ENCODE data around the gene TBX1. TPM values are rescaled to one million over a fixed set of nuclear protein-coding genes. Genes with fewer than 3 reads are reported as not detected.
A peak's percentile ranks its signal among the peaks of the same experiment; 100 is the strongest.

Gene TBX1
- total RNA-seq, 1 donor from 2014 or later: 13.5 TPM

DNA sequence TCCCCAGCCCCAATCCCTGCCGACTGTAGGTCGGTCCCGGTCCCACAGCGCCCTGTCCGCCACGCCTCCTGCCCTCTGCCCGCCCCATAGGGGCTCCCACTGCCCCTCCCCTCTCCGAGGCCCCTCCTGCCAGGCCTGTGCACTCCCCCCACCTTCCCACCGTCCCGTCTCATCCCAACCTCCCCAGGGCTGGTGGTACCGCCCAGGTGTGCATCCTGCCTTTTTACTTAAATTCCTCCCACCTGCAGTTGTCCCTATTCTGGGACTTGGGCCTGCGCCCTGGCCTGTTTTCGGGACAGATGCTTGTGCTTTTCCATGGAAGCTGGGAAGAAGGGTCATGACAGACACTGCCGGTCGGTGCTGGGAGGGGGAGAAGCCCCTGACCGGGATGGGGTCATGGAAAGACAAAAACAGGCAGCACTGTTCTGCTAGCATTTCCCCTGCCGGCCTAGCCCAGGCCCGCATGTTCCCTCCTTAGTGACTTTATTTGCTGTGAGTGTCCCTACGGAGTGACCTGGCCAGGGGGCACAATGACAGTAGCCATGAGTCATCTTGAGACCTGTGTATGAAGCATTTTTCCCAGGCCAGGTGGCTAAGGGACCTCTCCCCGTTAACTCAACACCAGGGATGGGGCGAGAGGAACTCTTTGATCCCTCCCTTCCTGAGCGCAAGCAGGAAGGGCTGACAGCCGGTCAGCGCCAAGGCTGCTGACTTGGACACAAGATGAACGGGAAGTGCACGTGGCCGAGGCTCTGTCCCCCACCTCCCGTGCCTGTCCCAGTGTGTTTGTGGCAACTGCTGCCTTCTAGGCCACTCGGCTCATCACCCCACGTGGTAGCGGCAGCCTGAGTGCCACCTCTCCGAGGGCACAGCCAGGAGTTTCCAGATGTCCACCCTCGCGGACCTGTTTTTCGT is 7.1 kb downstream of the TBX1 start:
- DNase-seq: no peak
- Histone ChIP-seq H3K36me3 (no peaks in the 10 kb centered on the region), H3K9me3 (no peaks in the 10 kb centered on the region), H3K4me3 (peak overlapping the region; percentile 44), H3K4me1 (peaks cover 20% of the 10 kb centered on the region), H3K27ac (no peak overlapping the region), H3K27me3 (ENCODE audit: low read depth) (peaks cover 98% of the 10 kb centered on the region)
- TF ChIP-seq, protein P1, sequence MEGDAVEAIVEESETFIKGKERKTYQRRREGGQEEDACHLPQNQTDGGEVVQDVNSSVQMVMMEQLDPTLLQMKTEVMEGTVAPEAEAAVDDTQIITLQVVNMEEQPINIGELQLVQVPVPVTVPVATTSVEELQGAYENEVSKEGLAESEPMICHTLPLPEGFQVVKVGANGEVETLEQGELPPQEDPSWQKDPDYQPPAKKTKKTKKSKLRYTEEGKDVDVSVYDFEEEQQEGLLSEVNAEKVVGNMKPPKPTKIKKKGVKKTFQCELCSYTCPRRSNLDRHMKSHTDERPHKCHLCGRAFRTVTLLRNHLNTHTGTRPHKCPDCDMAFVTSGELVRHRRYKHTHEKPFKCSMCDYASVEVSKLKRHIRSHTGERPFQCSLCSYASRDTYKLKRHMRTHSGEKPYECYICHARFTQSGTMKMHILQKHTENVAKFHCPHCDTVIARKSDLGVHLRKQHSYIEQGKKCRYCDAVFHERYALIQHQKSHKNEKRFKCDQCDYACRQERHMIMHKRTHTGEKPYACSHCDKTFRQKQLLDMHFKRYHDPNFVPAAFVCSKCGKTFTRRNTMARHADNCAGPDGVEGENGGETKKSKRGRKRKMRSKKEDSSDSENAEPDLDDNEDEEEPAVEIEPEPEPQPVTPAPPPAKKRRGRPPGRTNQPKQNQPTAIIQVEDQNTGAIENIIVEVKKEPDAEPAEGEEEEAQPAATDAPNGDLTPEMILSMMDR (IDR thresholded peaks at IDR 0.05): no peak
- intact Hi-C loops (cut with DNase I): no loop called here
- ATAC-seq: peak; percentile 8 to 17

DNA sequence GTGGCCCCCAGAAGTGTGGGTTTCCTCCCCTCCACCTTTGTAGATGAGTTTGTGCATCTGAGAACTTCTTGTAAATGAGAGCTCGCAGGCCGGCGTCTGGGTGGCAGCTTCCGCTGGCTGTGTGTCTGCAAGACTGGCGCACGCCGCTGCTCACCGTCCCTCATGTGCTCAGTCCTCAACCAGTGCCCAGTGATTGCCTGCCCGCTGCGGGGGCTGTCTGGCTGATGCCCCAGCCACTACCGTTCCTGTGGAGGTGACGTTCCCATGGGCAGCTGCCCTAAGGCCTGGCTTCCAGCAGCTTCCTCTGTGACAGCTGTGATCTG is 8.8 kb downstream of the TBX1 start:
- H3K27me3 ChIP-seq (ENCODE audit: low read depth): peaks cover 93% of the 10 kb centered on the region
- H3K4me1 ChIP-seq: peaks cover 20% of the 10 kb centered on the region
- TF ChIP-seq, protein P1 (IDR thresholded peaks at IDR 0.05): no peak
- no peak overlapping the region for H3K4me3 ChIP-seq
- peak; percentile 45 for DNase-seq
- intact Hi-C loops (cut with DNase I): no loop called here
- ATAC-seq: no peak
- no peak overlapping the region for H3K27ac ChIP-seq
- no peaks in the 10 kb centered on the region for H3K9me3 ChIP-seq
- no peaks in the 10 kb centered on the region for H3K36me3 ChIP-seq

DNA sequence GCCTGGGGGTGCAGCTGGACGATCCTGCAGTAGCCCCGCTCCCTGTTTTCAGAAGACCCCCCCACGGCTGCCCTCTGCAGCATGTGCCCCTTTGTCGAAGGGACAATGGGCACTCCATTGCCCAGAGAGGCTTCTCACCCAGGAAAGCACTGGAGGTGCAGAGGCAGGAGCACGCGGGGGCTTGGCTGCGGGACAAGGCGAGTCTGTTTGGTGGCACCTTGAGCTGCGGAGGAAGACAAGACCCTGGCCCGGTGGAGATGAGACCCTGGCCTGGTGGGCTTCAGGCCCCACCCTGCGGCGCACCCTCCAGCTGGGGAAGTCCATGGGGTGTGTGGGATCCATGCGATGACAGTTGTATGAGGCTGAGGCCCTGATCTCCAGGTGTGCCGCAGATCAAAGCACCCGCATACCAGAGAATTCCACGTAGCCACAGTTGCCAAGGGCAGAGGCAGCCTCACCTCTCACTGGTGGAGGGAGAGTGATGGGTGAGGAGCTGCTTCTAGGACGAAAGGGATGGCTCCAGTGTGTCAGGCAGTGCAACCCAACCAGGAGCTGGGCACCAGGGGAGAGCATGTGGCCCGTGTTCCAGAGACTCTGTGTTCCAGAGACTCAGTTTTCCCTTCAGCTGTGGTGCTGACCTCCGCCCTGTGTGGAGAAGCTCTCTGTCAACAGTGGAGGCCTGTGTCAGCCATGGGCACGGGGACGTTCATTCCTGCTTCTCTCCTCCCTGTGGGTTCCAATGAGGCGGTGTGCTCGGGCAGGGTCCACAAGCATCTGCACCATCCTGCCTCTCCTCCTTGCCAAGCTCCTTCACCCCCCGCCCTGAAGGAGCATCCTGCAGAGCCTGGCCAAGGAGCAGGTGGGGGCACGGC is 10.0 kb downstream of the TBX1 start:
- H3K27me3 ChIP-seq (ENCODE audit: low read depth): peaks cover 81% of the 10 kb centered on the region
- intact Hi-C loops (cut with DNase I): no loop called here
- H3K9me3 ChIP-seq: no peaks in the 10 kb centered on the region
- no peak for DNase-seq
- no peak overlapping the region for H3K4me3 ChIP-seq
- no peak overlapping the region for H3K27ac ChIP-seq
- TF ChIP-seq, protein P1 (IDR thresholded peaks at IDR 0.05): no peak
- H3K4me1 ChIP-seq: peaks cover 20% of the 10 kb centered on the region
- no peak for ATAC-seq
- no peaks in the 10 kb centered on the region for H3K36me3 ChIP-seq

DNA sequence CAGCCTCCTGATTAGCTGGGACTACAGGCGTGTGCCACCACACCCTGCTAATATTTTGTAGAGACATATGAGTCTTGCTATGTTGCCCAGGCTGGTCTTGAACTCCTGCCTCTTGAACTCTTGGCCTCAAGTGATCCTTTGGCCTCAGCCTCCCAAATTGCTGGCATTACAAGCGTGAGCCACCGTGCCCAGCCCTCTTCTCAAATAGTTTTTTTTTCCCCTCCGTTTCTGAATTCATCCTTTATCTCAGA is 11.8 kb downstream of the TBX1 start:
- Histone ChIP-seq H3K4me3 (no peak overlapping the region), H3K36me3 (no peaks in the 10 kb centered on the region), H3K27me3 (ENCODE audit: low read depth) (peaks cover 74% of the 10 kb centered on the region), H3K9me3 (no peaks in the 10 kb centered on the region), H3K4me1 (peaks cover 14% of the 10 kb centered on the region), H3K27ac (no peak overlapping the region)
- TF ChIP-seq, protein P1 (IDR thresholded peaks at IDR 0.05): no peak
- no peak for ATAC-seq
- intact Hi-C loops (cut with DNase I): no loop called here
- no peak for DNase-seq

DNA sequence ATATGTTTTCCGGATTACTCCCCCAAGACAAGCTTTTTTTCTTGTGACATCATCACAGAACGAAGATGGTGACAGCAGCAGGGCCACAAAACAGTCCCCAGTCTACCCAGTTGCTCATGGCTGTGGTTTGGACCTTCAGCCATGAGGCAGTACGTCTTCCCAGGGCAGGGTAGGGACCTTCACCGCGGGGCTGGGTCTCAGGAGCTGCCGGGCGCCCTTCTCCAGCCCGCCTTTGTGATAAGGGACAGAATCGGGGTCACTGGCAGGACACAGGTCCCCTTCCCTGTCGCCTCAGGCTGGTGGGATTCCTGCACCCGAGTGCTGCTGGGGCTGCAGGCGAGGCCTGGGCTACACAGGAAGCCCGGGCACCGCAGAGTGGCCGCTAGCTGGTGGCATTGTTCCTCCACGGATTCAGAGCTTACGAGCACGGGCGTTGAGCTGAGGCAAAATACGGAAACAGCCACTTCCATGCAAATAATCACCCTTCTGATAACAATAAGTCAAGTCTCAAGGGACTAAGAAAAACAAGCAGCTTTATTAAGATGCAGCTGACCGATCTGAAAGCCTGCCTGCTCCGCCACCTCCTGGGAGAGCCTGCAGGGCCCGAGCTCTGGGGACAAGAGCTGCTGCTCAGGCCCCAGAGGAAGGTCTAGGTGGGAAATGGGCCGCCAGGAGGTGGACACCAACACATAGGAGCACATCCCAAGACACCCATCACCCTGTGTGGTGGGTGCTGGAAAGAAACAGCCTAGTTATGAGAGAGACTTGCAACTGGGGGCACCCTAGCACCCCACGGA is 12.3 kb downstream of the TBX1 start:
- Histone ChIP-seq H3K27me3 (ENCODE audit: low read depth) (peaks cover 74% of the 10 kb centered on the region), H3K4me1 (peaks cover 8% of the 10 kb centered on the region), H3K4me3 (no peak overlapping the region), H3K36me3 (no peaks in the 10 kb centered on the region), H3K9me3 (no peaks in the 10 kb centered on the region), H3K27ac (no peak overlapping the region)
- intact Hi-C loops (cut with DNase I): no loop called here
- DNase-seq (peak; percentile 48), ATAC-seq (no peak)
- TF ChIP-seq, protein P1 (IDR thresholded peaks at IDR 0.05): no peak

Measured in lower lobe of right lung (tissue), 2 donors.